Activated CD4-positive, CD25-positive, alpha-beta regulatory T cell treated with anti-CD3 and anti-CD28 coated beads, Interleukin-2, amount 50 U/mL, for 72 hours (primary cell): ENCODE results near the gene CHL1.

Experiments used
- DNase-seq: peaks from one replicate; pipeline ENCODE4 v3.0.0; 2021

CHL1 gene

DNA sequence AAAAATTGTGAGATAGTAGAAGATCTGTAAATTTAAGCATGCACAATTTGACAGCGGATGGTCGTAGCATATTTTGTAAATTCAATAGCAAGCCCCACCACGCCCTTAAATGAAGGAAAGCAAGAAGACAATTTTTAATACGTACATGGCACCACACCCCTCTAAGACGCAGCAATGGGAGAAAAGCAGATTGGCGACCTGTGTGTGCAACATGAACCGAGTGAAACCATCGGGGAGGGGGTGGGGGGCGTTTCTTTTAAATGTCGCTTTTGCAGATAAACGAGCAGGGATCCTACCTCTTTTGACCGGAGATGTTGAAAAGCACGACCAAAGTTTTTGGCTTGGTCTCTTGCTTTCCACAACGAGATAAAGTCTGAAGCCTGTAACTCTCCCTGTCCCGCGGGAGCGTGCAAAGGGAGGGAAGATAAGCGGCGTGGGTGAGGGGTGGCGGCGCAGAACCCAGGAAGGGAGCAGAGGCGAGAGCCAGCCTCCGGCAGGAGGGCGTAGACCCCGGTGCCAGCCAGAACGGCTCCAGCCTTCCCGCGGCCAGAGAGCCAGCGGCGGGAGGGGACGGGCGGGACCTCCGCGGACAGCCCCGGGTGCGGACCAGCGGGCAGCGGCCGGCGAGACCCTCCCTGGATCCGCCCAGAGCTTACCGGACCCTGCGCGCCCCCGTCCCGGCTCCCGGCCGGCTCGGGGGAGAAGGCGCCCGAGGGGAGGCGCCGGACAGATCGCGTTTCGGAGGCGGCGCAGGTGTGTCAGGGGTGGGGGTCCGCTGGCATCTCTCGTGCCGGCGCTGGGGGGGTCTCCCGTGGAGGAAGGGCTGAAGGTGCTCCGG lies at the start of gene CHL1:
Gene CHL1 (plus strand): TSS at position 453 of the 838 bp plus-strand sequence. CDS start 123,014 bp downstream, outside the sequence.
- no peak for DNase-seq

- no peak for DNase-seq
These were observed 44.9 kb upstream of the CHL1 start for GRCh38 chr3:151614-152189.

DNA sequence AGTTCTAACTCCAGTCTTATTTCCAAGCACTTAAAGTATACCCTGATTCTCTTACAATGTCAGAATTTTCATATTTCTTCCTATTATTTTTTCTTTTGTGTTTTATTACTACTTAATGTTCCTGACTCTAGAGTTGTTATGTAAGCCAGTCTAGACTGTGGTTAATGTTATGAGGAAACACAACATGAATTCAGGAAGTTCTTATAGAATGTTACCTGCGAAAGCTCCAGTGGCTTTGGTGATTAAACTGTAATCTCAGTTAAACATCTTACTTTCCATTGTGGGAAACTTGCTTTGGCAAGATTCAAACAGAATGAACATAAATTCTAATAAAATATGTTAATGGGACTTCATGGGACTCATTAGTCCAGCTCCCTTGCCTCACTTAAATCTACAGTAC lies 36.6 kb upstream of the CHL1 start:
- no peak for DNase-seq

DNA sequence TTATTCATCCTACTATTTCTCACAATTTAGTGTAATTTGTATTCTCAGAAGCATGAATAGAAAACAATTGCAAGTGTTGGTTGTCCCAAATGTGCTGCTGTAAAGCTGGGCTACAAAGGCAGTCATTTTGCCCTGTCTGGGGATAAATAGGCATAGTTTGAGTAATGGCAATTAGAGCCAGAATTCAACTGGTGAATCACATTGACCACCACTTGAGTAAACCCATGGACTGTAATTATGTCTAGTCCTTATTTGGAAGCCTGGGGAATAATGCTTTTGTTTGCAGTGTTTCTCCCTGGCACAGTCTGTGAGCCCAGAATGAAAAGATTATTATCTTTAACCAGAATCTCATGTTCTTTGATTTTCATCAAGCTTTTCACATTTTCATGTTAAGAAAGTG lies 30.5 kb upstream of the CHL1 start:
- no peak for DNase-seq

DNA sequence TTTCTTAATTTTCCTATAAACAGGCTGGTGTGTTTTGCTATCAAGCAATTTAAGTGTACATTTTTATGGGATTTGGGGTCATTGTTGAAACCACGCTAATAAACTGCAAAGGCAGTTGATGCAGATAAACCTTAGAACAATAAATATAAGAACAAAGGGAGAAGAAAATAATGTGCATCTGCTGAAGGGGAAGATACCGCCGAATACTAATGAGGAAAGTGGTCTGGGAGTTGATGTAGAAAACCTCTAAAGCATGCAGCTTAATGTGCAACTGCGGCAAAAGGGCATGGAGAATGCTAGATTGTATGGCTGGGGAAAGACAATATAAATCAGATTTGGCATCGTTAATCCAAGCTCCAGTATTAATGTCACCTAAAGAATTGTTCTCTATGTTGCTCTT lies 29.8 kb upstream of the CHL1 start:
- DNase-seq, result no peak

DNA sequence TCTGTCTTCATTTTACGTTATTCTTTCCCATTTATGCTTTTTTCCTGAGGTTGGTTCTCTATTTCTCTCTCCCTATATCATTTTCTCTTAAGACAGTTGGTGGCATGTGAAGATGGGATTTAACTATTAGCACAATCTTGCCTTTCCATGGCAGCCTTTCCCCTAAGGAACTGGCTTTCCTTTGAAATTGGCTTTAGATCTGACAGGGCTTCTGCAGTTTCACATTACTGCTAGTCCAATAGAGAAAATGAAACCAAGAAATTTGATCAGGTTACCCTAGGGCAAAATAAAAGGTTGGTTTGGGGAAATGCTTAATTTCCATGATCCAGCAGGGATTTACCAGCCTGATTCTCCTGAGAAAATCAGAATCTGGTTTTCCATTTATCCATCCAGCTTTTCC lies 22.7 kb upstream of the CHL1 start:
- DNase-seq, result no peak

- DNase-seq, result no peak
These were observed 11.6 kb upstream of the CHL1 start for GRCh38 chr3:184976-185375.

DNA sequence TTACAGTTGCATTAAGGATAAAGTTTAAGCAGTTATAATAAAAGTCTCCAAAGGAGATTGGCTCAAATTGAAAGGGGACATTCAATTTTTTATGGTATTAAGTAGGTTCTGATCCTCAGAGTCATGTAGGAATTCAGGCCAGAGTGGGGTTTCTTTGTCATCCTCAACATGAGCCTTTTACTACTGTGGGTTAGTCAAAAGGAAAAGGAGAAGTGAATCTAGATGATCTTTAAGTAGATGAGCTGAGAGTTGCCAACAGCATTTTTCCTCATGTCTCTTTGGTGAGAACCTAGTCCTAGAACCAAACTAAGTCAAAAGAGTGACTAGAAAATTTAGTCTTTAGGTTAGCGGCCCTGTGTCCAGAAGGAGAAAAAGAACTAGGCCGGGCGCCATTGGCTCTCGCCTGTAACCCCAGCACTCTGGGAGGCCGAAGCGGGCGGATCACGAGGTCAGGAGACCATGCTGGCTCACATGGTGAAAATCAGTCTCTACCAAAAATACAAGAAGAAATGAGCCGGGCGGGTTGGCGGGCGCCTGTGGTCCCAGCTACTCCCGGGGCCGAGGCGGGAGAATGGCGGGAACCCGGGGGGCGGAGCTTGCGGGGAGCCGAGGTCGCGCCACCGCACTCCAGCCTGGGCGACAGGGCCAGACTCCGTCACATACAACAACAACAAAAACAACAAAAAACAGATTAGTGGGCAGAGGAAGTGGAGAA lies 4.2 kb upstream of the CHL1 start:
- DNase-seq, result no peak

- DNase-seq, result no peak
These were observed 2.6 kb upstream of the CHL1 start for GRCh38 chr3:194001-194400.

DNA sequence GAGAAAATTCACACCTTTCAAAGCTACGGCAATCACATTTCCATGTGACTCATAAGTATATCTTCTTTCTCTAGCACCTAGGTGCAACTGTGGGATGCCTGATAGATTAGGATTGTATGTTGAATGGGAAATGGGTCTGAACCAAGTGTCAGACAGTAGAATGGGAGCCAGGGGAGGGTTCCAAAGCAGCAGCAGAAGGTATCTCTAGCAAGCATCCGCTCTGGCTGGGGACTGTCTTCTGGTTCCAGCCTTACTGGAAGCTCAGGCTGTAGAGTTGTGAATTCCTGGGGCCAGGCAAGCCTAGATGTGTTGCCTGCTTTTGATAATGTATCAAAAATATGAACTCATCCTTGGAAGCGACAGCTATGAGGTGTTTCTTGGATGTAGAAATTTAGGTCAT lies 2.1 kb upstream of the CHL1 start:
- DNase-seq, result no peak

- DNase-seq, result no peak
These were observed 897 bp upstream of the CHL1 start for GRCh38 chr3:195666-196065.

- no peak for DNase-seq
These were observed 725 bp downstream of the CHL1 start for GRCh38 chr3:197149-197827.

GRCh38 chr3:197828-198491 lies 1.4 kb downstream of the CHL1 start:
- no peak for DNase-seq

- DNase-seq, result no peak
These were observed 3.3 kb downstream of the CHL1 start for GRCh38 chr3:199835-200234.

GRCh38 chr3:200758-201325 lies 4.3 kb downstream of the CHL1 start:
- DNase-seq, result no peak

DNA sequence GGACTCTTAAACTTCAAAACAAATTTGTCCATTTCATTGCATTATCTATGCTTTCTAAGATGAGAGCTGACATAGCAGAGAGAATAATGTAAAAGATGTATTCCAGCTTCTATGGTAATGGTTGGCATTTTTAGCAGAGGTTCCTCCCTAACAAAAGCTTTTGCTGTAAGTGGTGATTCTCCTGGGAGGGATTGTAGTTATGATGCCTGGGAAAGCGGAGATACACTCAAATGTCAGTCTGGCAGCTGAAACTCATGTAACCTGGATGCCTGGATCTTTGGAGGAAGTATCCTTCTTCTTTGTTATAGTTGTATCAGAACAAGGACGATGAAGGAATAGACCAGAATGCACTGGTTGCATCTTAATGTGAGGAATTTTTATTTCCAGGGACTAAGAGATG lies 7.5 kb downstream of the CHL1 start:
- no peak for DNase-seq

GRCh38 chr3:207973-208372 lies 11.4 kb downstream of the CHL1 start:
- DNase-seq, result no peak

- DNase-seq, result no peak
These were observed 14.1 kb downstream of the CHL1 start for GRCh38 chr3:210669-211068.

GRCh38 chr3:212432-212831 lies 15.9 kb downstream of the CHL1 start:
- no peak for DNase-seq

DNA sequence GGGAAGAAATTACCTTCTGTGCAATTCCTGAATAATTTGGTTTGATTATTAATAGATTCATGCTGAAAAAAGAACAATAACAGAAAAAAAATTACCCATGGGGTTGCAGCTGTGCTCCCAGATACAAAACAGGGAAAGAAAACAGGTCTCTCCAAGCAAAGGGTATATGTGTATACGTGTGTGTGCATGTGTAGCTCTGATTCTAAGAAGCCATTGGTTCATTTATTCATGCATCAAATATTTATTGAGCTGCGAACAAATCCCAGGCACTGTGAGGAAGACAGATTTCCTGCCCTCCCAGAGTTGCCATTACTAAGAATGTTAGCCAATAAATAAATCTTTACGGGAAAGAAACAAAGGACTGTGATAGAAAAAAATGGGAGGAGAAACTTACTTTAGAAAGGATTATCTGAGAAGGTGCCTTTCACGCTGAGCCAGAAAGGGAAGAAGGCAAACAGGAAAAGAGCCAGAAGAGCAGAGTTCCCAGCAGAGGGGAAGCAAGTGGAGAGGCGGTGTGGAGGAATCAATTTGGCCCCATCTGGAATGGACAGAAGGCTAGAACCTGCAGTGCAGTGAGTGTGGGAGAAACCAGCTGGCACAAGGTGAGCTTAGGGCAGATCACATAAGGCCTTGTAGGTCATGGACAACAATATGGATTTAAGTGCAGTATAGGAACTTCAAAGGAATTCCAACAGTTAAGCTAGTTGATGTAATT lies 20.7 kb downstream of the CHL1 start:
- no peak for DNase-seq

DNA sequence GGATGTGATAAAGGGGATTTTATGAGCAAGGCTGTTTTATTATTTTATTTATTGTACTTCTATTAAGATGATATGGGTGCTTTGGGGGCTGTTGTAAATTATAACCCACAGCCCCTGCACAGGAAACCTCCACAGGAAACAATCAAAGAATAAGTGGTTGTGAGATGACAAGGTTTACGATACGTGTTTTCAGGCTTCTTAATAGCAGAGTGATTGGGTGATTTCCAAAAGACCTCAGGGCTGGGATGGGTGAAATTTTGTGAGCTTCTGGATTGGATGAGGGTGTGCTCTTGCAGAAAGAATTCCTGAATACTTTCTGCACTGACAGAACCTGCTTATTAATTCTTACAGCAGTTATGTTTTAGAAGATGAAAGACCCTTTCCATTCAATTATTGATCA lies 21.4 kb downstream of the CHL1 start:
- DNase-seq, result no peak
